Suppressor macrophage treated with lipopolysaccharide for 1 hour (primary cell): ENCODE results near the gene PRODH.
"Not testable (repeated sequence)": the region's sequence is repeated elsewhere in the genome, so short reads cannot be mapped to it uniquely, and the experiment has no call there.

ENCODE experiments used
- DNase-seq, 3 donors: peaks; one replicate each; pipeline ENCODE4 v3.0.0-alpha.2; 2020 to 2022

Gene PRODH, protein sequence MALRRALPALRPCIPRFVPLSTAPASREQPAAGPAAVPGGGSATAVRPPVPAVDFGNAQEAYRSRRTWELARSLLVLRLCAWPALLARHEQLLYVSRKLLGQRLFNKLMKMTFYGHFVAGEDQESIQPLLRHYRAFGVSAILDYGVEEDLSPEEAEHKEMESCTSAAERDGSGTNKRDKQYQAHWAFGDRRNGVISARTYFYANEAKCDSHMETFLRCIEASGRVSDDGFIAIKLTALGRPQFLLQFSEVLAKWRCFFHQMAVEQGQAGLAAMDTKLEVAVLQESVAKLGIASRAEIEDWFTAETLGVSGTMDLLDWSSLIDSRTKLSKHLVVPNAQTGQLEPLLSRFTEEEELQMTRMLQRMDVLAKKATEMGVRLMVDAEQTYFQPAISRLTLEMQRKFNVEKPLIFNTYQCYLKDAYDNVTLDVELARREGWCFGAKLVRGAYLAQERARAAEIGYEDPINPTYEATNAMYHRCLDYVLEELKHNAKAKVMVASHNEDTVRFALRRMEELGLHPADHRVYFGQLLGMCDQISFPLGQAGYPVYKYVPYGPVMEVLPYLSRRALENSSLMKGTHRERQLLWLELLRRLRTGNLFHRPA

DNA sequence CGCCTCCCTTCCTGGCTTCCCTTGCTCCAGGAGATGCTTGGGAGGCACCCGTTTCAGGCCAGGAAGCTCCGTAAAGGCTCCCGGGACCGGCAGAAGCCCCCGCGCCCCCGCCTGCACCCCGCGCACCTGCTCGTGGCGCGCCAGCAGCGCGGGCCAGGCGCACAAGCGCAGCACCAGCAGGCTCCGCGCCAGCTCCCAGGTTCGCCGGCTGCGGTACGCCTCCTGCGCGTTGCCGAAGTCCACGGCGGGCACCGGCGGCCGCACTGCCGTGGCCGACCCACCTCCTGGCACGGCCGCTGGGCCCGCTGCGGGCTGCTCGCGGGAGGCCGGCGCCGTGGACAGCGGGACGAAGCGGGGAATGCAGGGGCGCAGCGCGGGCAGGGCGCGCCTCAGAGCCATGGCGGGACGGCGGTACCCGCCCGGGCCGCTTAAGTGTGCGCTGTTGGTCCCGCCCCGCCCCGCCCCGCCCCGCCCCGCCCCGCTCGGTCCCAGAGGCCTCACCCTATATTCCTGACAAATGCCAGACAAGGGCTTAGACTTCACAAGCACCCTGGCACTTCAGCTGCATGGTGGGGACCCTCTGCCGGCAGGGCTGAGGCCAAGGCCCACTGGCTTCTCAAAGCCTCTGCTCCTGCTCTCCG lies at the start of gene PRODH:
Gene PRODH (minus strand): TSS at position 405 of the 641 bp plus-strand sequence. CDS start 6 bp downstream, at position 399.
- no peak for DNase-seq

DNA sequence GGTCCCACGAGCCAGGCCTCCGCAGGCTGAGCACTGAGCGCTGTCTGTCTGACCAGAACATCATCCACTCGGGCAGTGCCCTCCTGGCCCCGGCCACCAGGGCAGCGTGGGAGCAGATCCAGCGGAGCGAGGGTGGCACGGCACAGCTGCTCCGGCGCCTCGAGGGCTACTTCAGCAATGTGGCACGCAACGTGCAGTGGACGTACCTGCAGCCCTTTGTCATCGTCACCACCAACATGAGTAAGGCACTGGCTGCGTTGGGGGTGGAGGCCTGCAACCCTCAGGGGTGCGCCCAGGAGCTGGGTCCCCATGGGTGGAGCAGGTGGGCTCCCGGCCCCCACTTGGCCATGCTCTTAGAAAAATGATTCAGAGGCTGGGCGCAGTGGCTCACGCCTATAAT lies 49.7 kb upstream of the PRODH start:
- no peak for DNase-seq

DNA sequence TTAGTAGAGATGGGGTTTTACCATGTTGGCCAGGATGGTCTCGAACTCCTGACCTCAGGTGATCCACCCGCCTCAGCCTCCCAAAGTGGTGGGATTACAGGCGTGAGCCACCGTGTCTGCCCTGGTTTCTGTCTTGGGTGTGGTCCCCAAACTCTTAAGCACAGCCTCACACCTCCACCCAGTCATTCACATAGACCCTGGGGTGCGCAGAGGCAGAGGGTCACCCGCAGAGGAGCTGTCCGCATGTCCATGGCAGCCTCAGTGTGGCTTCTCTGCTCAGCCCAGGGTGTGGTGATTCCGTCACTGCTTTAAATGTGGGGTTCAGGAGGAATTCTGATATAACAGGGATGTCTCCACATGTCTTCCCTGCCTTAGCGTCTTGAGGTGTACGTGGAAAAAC lies 48.5 kb upstream of the PRODH start:
- no peak for DNase-seq

DNA sequence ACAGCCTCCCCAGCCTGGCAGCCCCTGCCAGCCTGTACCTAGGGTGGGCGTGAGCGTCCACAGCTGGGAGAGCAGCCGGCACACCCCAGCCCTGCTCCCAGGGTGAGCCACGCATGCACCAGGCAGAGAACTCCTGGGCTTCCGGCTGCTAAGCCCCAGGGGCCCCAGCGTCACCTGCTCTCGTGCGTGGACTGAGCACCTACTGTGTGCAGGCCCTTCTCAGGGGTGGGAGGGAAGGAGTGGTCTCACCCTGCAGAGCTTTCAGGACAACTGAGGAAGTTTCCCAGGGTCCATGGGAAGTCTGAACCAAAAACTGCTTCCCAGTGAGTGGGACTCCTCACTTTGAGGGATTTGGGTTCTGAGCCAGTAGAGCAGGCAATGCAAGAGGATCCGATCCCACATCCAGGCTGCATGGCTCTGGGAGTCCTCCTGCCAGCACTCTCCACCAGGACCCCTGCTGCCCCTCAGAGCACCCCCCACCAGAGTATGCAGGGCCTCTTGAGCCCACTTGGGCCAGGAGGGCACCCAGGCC lies 47.1 kb upstream of the PRODH start:
- DNase-seq = no peak

DNA sequence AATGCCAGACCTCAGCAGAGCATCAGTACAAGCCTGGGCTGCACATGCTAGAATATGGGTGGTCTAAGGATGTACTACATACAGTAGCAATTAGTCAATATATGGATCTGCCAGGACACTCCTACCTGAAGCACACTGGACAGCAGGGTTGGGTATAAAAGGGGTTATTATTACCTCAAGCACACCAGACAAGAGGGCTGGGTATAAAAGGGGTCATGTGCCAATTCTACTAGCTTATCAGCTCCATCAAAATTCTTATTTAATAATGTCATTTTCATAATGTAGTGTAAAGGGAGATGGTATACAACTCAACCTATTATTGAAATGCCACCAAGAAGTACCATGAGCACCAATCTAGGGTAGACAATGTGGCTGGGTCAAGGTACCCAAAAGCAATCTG lies 44.7 kb upstream of the PRODH start:
- no peak for DNase-seq

DNA sequence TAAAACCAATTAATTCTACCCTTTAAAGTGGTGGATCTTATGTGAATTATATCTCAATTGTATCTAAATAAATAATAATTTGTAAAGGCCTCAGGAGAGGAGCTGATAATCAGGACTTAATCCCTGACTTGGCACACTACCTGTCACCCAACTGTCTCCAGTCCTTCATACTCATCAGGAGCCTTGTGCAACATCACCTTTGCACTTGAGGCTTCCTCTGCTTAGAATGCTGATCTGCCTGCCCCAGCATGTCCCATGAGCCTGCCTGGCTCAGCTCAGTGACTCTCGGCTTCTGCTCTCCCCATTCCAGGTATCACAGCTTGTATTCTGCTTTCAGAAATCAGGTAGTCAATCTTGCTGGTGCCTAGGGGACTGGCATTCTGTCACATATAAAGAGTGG lies 43.9 kb upstream of the PRODH start:
- no peak for DNase-seq

DNA sequence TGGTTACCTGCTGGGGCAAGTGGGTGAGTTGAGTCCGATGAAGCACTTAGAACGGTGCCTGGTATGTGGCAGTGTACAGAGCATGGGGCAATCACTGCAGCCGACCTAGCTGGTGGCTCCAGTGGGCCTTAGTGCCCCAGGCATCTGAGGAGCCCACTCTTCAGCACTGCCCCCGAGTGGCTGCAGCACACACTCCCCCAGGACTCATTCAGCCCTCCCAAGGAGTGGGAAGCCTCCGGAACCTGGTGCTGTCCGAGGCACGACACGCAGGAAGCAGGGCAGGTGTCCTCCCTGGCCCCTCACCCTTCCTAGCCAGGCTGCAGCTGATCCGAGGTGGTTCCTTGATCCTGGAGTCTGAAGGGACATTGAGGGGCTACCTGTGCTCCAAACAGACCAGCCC lies 42.4 kb upstream of the PRODH start:
- DNase-seq = no peak

DNA sequence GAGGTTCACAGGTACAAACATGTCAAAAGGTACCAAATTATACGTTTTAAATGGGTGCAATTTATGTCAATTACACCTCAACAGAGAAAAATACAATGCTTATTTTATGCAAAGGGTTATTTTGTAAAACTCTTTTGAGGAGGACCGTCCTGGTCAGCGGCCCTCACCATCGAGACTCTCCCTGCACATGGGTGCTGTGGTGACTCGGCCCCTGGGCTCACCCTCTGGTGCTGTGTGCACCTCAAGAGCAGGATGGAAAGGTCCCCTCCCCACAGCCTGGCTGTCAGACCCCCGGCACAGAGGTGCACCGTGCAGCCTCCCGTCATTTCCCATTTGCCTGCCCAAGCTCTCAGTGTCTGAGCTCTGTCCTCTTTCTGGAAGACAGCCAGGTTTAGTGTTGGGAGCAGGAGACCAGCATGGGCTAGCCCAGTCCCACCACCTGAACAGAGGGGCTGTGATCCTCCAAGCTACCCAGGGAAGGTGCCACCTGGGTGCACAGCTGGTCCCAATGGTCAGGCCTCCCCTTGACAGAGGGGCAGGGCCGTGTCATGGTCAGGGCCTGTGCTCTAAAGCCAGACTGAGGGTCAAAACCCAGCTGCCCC lies 41.8 kb upstream of the PRODH start:
- no peak for DNase-seq

DNA sequence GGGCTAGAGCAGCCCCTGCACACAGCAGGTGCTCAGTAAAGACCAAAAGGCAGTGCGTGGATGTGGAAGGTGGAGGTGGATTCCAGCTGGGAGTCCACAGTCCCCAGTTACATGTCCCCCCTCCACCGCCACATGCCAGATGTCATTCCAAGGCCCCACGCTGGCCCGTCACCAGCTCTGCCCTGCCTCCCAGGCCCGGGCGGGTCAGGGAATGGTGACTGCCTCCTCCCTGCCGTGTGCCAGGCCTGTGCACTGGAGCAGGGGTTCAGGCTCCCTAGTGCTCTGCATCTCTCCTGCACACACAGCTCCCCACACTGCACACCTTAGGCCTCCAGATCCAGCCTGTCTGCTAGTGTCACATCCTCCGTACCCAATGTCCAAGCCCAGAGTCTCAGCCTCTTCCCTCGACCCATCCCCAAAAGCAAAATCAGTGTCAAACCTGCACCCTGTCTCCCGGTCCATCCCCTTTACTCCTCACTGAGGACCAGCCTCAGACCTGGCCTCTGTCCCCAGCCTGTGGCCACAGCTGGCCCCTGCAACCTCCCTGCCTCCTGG lies 40.2 kb upstream of the PRODH start:
- DNase-seq = no peak

DNA sequence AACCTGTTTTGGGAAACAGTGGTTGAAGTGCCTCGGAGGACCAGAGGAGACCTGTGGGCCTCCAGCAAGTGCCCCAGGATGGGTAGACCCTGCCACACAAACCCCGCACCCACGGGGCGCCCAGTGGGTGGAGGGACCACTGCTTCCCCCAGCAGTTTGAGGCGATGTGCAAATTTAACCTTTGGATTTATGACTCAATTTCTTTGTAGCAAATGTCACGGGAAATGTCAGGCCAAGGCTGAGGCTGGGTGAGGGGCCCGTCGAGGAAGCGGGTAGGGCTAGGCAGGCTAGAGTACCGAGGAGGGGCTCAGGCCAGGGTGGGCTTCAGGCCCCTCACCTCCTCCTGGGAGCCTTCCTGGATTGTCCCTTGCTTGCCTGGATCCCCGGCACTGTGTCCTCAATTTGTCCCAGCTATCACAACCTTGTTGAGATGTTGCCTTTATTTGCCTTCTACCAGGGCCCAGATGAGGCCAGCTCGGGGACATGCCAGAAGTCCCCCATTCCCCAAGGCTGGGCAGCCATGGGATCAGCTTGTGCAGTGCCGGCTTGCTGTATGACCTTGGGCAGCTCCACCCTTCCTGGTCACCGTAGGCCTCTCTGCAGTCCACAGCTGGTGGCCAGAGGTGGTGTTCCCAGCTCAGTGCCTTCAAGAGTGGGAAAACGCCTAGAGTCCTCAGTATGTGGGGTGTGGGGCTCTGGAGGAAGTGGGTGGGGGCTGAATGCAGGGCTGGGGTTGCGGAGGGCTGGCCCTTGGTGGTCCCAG lies 39.5 kb upstream of the PRODH start:
- no peak for DNase-seq

DNA sequence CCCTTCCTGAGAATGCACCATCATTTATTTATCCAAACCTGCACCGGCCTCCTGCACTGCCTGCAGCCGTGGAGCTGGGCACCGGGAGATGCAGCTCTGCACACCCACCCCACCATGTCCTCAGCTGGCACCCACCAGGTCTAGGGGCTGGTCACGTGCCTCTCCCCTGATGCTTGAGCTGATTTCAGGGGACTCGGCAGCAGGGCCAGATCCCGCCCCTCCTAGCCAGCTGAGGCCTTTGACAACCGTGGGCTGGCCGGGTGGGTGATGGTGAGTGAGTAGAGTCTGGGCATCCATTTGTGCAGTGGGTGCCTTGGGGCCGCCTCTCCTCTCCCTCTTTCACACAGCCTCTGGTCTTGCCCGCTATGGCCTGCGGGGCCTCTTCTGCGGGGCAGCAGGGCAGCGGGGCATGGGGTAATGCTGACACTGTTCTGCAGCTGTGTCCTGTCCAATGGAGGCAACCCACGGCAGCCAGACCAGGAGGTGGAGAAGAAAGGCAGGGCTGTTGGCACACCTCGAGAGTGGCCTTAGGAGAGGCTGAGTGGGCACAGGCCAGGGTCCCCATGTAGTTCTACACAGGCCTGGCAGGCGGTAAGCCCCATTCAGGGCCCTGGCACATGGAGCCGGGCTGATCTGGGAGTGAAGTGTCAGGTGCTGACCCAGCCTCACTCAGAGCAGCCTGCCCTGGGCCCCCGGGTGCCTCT lies 38.5 kb upstream of the PRODH start:
- no peak for DNase-seq

DNA sequence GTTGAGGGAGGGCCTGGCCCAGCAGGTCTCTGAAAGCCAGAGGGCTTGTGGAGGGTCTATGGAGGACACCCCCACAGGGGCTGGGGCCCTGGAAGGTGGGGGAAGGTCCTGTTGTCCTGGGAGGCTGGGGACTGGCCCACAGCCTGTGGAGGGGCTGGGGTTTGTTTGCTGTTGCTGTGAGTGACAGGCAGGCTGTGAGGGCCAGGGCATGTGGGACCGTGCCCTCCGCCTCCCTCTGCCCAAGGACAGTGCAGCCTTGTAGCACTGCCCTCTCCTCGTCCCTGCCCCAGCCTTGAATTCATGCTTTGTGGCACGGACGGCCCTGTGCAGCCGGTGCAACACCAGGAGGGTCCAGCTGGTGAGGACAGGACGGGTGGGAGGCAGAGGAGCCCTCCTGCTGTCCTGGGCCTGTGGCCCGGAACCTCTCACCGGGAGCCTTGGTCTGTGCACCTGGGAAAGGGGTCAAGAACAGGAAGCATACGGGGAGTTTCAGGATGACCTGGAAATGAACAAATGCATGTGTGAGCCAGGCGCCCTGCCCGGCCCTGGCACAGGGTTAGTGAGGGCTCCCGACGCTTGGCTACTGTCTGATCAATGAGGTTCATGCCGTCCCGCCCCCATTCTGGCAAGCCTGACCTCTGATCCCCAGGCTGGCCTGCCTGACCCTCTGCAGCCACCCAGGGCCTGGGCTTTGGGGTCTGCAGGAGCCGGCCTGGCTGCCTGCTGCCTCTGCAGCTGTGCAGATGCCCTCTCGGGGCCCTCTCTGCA lies 37.4 kb upstream of the PRODH start:
- DNase-seq = no peak

DNA sequence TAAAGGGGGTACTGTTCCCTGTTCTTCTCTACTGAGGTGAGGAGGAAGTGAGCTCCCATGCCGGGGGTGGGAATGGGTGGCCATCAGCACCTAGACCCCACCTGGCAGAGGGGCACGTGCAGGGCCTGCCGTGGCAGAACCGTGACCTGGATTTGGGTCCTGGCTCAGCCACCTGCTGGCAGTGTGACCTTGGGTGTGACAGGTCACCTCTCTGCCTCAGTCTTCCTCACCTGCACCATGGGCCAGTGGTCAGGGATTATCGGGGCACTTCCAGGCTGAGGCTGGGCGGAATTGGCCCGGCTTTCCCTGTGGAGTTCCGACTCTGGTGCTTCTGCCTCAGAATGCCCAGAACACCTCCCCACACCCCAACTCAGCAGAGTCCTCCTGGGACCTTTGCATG lies 36.5 kb upstream of the PRODH start:
- DNase-seq = not testable (repeated sequence)

DNA sequence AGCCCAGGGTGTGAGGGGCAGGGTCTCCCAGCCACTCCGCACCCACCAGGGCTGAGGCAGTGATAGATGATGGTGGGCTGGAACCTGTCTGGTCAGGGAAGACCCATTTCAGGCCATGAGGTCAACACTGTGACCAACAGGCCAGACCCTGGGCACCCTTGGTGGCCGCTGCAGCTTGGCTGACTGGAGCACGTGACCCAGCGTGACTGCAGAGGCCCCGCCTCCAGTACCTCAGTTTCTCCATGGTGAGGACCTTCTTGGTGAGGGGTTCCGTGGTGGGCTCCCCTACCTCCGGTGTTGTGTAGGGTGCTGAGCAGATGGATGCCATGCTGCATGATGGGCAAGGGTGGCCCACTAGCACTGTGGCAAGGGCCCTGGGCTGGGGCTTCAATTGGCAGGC lies 35.9 kb upstream of the PRODH start:
- DNase-seq = not testable (repeated sequence)

DNA sequence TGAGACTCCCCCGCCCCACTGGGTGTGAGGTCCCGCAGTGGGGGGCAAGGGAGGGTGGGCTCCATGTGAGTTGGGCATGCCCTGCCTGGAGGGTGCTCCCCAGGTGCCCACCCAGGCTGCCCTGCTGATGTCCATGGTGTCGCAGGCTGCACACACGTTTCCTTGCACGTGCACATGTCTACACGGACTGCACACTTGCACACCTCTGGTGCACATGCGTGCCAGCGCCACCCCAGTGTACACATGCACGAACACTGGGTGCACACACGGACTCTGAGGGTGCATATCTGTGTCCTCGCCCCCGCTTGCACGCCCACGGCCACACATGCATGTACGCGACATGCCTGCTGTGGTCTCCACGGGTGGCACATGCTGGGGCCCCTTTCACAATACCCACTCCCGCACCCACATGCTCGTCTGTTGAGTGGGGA lies 35.2 kb upstream of the PRODH start:
- no peak for DNase-seq

DNA sequence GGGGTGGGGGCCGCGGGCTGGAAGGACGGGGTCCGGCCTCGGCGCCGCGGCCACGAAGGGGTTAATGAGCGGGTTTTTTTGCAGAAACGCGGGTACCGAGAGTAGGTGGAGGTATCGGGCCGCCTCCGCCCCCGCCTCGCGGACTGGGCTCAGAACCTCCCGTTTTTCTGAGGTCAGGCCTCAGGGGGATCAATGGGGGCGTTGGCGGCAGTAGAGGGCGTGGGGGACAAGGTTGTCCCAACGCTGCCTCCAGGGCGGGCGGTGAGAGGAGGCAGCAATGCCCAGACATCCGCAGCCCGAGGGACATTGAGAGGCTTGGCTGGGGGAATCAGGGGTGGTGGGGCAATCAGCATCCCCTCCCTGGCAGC lies 34.8 kb upstream of the PRODH start:
- DNase-seq = no peak

DNA sequence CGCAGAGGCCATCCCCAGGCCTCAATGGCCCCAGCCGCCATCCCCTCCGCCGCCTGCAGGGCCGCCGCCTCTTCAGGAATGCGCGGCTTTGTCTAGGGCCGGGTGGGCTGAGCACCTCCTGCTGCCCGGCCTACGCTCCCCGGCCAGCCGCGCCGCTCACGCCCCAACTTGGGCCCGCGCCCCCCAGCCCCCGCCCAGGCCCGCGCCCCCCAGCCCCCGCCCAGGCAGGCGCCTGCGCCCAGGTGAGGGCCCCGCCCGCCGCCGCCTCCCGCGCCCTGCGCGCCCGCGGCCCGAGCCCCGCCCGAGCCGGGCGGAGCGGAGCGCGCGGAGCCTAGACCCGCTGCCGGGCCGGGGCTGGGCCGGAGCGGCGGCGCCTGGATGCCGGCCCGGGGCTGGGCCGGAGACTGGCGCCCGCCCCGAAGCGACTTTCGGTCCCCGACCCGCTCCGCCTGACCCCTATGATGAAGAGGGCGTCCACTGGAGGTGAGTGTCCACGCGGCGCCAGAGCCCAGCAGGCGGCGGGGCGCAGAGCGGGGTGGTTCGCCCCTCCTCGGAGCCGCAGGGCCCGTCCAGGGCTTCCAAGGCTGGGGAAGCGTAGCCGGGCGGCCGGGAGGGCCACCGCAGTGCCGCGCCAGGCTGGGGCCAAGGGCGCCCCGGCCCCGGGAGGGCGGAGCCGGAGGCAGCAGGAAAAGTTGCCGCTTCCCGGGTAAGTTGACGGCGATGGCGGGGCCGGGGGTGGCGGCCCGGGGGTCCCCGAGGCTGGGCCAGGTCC lies 34.3 kb upstream of the PRODH start:
- DNase-seq = peak in 1 of 3 donors; percentile 45

DNA sequence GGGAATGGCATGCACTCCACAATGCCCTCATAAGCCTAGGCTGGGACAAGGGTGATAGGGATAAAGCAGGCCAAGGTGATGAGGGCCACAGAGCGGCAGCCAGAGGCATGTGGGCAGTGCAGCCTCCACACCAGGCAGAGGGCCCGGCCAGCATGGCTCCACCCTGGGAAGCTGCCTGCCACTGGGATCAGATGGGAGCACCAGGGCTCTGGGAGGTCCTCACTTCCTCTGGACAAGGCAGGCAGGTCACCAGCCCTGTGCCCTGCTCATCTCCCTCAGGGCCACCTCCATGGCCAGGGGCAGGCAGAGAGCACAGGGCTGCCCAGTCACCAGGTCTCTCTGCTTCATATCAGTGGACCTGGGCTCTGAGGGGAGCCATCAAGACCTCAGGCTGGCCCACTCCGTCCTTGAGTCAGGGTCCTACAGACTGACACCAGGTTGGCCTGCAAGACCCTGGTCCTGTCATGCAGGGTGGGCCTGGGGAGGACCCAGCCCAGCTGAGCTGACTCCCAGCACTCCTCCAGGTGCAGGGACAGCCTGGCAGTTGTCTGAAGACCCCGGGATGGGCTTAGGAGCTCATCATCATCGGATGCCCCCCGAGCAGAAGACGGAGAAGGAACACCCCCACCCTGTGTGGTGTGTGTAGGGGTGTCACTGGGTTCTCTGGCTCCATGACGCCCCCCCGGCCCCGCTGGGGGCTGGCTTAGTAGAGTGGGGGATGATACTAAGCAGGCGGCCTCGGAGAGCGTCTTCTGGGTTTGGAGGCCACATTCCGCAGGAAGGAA lies 33.3 kb upstream of the PRODH start:
- DNase-seq = not testable (repeated sequence)
